Heart right ventricle (tissue), 16 donors: ENCODE results near the gene IGF1R. TPM values are rescaled to one million over a fixed set of nuclear protein-coding genes. Genes with fewer than 3 reads are reported as not detected.

Experiments used
- ATAC-seq, 8 donors: fragments of 200-7000 bp; cut with Tn5 transposase; one replicate each; pipeline ENCODE4 v1.9.1; 2020; ENCODE audit warnings: mild to moderate bottlenecking in 8 of 8, moderate library complexity in 8 of 8, moderate number of reproducible peaks in 1 of 8
- DNase-seq, 2 donors: peaks; one replicate each; pipeline ENCODE4 v3.0.0-alpha.2; 2020
- H3K27ac ChIP-seq, 10 donors: fragments of 200-600 bp; sonication (generic) in 2 of 10; one replicate each; pipeline versions ENCODE4 v1.5.0 to v1.8.0; 2020 to 2022; ENCODE audit warnings: mild to moderate bottlenecking in 3 of 10
- H3K27me3 ChIP-seq, 7 donors: fragments of 200-600 bp; one replicate each; pipeline ENCODE4 v1.8.0; 2021 to 2022; ENCODE audit warnings: mild to moderate bottlenecking in 2 of 7
- H3K36me3 ChIP-seq, 9 donors: fragments of 200-600 bp; sonication (generic) in 1 of 9; one replicate each; pipeline versions ENCODE4 v1.5.0 to v1.8.0; 2020 to 2022; ENCODE audit warnings: mild to moderate bottlenecking in 2 of 9
- H3K4me1 ChIP-seq, 9 donors: fragments of 200-600 bp; sonication (generic) in 1 of 9; one replicate each; pipeline versions ENCODE4 v1.5.0 to v1.8.0; 2020 to 2022; ENCODE audit warnings: mild to moderate bottlenecking in 4 of 9
- H3K4me3 ChIP-seq, 10 donors: fragments of 200-600 bp; sonication (generic) in 2 of 10; one replicate each; pipeline versions ENCODE4 v1.5.0 to v1.8.0; 2020 to 2022; ENCODE audit warnings: mild to moderate bottlenecking in 7 of 10, moderate library complexity in 2 of 10
- H3K9me3 ChIP-seq, 11 donors: fragments of 200-600 bp in 10 of 11; sonication (generic) in 2 of 11; one replicate each; pipeline versions ENCODE4 v1.5.0 to v1.8.0; 2013 to 2022; ENCODE audit warnings: mild to moderate bottlenecking in 2 of 11, control low read depth in 1 of 11, moderate library complexity in 1 of 11
- CTCF ChIP-seq, 9 donors: fragments of 200-600 bp; sonication (generic) in 2 of 9; IDR thresholded peaks; one replicate each; pipeline versions ENCODE4 v1.5.0 to v1.8.0; 2021 to 2022; ENCODE audit warnings: antibody characterized with exemption in 9 of 9, mild to moderate bottlenecking in 5 of 9, moderate library complexity in 1 of 9
- WGBS, 2 donors: extraction: QIAGEN DNeasy Blood & Tissue Kit; methylation state at CpG; one replicate each; pipeline ENCODE4 v1.1.7; 2013; ENCODE audit warnings: inconsistent platforms in 1 of 2; 5-methylcytosine and 5-hydroxymethylcytosine counted together
- intact Hi-C, 10 donors: fragments of 100-400 bp; cut with DNase I; formaldehyde crosslinking; loops; one replicate each; pipeline versions ENCODE4 v1.11.1 to v1.14.2; 2022
- polyA plus RNA-seq, 2 donors: library from polyadenylated mRNA; stranded (reverse); fragments of 200-250 nt; gene quantifications; one replicate each; pipeline ENCODE4 v1.2.3, GENCODE V29; 2013
- total RNA-seq, 10 donors: library from RNA; stranded (reverse); fragmentation: NEBNext Ultra II Directional in 3 of 10; extraction: Animal tissue kit (Norgen Biotek cat#: 25700) in 3 of 10; gene quantifications; one replicate each; pipeline versions ENCODE4 v1.2.1 to v1.2.4, GENCODE V29; 2021 to 2023
- donor health status: Arrhythmogenic right ventricular cardiomyopathy.
- donor health status: ischemic (EF 13 %, LVEDD 7.1; RV severe dilation, severe dysfunction).
- donor health status: healthy with polysubstance abuse.
- donor health status: DM: no; HTN: yes; CAD: no.
- donor health status: DM: no; HTN: no; CAD: no.
- donor health status: ischemic (EF 25% LVEDD 6.9; RV normal size, moderate dysfunction).
- donor health status: ischemic (EF 25% LVEDD 5.7; RV mildly dilated, moderate dysfunction).
- donor health status: healthy.
- donor health status: DM: yes; HTN: yes; CAD: no.
- donor health status: Ischemic cardiomyopathy.
- donor health status: ischemic (EF 35%, LVEDD 5.7; RV mildly dilated, moderate dysfunction).
- donor health status: nonischemic (EF 11% LVEDD 7.7; RV severe dilation, severe dysfunction).
- donor health status: DM: yes; HTN: yes; CAD: no.
- donor health status: PGD.
- donor health status: ischemic (EF 29% LVEDD 5.4; RV normal size, mild dysfunction).
- donor health status: nonischemic (EF 23%, LVEDD 6.1; RV moderate dilation, normal function).

The IGF1R gene
- total and polyA plus RNA-seq, 12 donors = 3.4 to 88.2 (median 45.9) TPM

DNA sequence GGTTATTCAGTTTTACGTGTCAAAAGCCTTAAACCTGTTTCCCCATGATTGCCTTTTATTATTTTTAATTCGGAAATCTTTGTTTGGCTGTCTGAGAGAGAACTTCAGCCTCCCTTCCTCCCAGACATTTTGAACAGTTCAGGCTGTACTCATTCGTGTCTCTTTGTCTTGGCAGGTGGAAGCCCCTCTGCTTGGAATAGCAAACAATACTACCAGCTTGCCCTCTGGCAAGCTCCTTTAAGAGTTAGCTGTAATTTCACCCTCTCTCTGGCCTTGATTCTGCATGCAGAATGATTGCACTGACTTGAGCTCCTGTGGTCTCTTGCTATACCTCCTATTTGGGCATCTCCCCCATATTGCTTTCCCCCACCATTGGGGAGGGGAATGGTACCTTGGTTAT, 11.7 kb downstream of the IGF1R start:
- intact Hi-C loops = loop anchor here in 3 of 10 donors (5.0 to 10.0 kb wide), 3 partner anchors 112 to 415 kb away; no protein-coding TSS in a partner anchor
- WGBS, 2 donors = 65 to 73% methylated on average over 3 of the region's 3 CpGs
- no peak for ATAC-seq

DNA sequence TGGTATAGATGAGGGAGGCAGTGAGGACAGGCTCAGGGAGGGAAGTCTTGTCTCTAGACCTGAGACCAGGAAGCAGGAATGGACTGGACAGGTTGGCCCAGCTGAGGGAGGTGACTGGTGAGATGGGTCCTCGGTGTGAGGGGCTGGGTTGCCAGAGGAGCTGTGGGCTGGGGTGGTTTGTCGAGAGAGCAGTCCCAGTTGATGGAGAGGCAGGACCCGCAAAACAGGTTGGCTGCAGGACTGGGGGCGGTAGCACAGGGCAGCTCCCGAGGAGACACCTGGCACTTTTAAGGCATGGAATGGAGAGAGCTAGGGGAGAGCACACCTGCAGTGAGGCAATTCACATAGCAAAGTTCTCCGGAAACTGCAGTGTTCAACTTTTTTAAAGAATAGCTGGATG, 14.7 kb downstream of the IGF1R start:
- intact Hi-C loops = loop anchor here in 3 of 10 donors (5.0 to 10.0 kb wide), 3 partner anchors 109 to 412 kb away; no protein-coding TSS in a partner anchor
- Histone ChIP-seq H3K4me3 (no peak overlapping the region), H3K4me1 (peaks cover 10 to 89% (median 62%) of the 10 kb centered on the region in 9 donors), H3K9me3 (no peaks in the 10 kb centered on the region), H3K27ac (peak overlapping the region in 2 of 10 donors; percentile 32 to 45), H3K36me3 (no peaks in the 10 kb centered on the region), H3K27me3 (no peaks in the 10 kb centered on the region)
- DNase-seq = no peak
- no peak for TF ChIP-seq CTCF (IDR thresholded peaks at IDR 0.05)
- ATAC-seq = no peak
- WGBS, 2 donors = 94 to 95% methylated on average over 6 of the region's 6 CpGs

More for the DNA sequence above, 11.7 kb downstream of the IGF1R start:
- H3K4me1 ChIP-seq = peaks cover 8 to 87% (median 57%) of the 10 kb centered on the region in 9 donors
- no peak for DNase-seq
- no peaks in the 10 kb centered on the region for H3K9me3 ChIP-seq
- no peak for TF ChIP-seq CTCF (IDR thresholded peaks at IDR 0.05)
- no peak overlapping the region for H3K4me3 ChIP-seq
- H3K36me3 ChIP-seq = no peaks in the 10 kb centered on the region
- H3K27me3 ChIP-seq = no peaks in the 10 kb centered on the region
- no peak overlapping the region for H3K27ac ChIP-seq

- TF ChIP-seq CTCF (IDR thresholded peaks at IDR 0.05) = no peak
- Histone ChIP-seq H3K36me3 (no peaks in the 10 kb centered on the region), H3K27me3 (no peaks in the 10 kb centered on the region), H3K9me3 (no peaks in the 10 kb centered on the region), H3K4me3 (no peak overlapping the region), H3K4me1 (peaks cover 8 to 89% (median 62%) of the 10 kb centered on the region in 9 donors), H3K27ac (peak overlapping the region in 5 of 10 donors; percentile 7 to 45 (median 22))
- WGBS, 2 donors = 55 to 64% methylated on average over 8 of the region's 8 CpGs
- no peak for DNase-seq
- intact Hi-C loops = loop anchor here in 3 of 10 donors (5.0 to 10.0 kb wide), 3 partner anchors 109 to 411 kb away; no protein-coding TSS in a partner anchor
- ATAC-seq = peak in 3 of 8 donors; percentile 26 to 77 (median 45)
Observed at GRCh38 chr15:98663606-98664005, 15.3 kb downstream of the IGF1R start.

DNA sequence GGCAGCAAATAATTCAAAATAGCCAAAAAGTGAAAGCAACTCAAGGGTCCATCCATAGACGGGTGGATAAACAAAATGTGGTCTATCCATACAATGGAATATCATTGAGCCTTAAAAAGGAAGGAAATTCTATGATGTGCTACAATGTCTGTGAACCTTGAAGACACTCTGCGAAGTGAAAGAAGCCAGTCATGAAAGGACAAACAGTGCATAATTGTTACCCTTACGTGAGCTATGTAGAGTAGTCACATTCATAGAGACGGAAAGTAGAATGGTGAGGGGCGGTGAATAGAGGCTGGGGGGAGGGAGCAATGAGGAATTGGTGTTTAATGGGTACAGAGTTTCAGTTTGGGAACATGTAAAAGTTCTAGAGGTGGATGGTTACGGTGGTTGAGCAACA, 18.1 kb downstream of the IGF1R start:
- intact Hi-C loops = loop anchor here in 2 of 10 donors (10.0 kb wide), 2 partner anchors 108 to 408 kb away; no protein-coding TSS in a partner anchor
- DNase-seq = no peak
- H3K9me3 ChIP-seq = no peaks in the 10 kb centered on the region
- H3K4me1 ChIP-seq = peaks cover 15 to 90% (median 61%) of the 10 kb centered on the region in 9 donors
- no peak overlapping the region for H3K4me3 ChIP-seq
- no peak overlapping the region for H3K27ac ChIP-seq
- no peaks in the 10 kb centered on the region for H3K36me3 ChIP-seq
- no peak for ATAC-seq
- WGBS, 2 donors = 95 to 96% methylated on average over 6 of the region's 6 CpGs
- no peak for TF ChIP-seq CTCF (IDR thresholded peaks at IDR 0.05)
- no peaks in the 10 kb centered on the region for H3K27me3 ChIP-seq
